Measurements from ENCODE around the gene CRTAC1. TPM values are rescaled to one million over a fixed set of nuclear protein-coding genes. Genes with fewer than 3 reads are reported as not detected.

Gene CRTAC1
- total and polyA plus RNA-seq, 2 experiments from 2014 or later = 0.47 to 1.2 TPM

- no peaks in the 10 kb centered on the region for H3K27me3 ChIP-seq (ENCODE audit: insufficient read depth)
- no peak overlapping the region for H3K27ac Mint-ChIP-seq
- H3K27ac ChIP-seq (ENCODE audit: low read depth) = no peak overlapping the region
- no peaks in the 10 kb centered on the region for H3K4me1 Mint-ChIP-seq
- H3F3A ChIP-seq (replicated peaks; ENCODE audit: low read depth) = no peaks in the 10 kb centered on the region
- no peak overlapping the region for H3K4me3 Mint-ChIP-seq
- no peaks in the 10 kb centered on the region for H3K9me2 ChIP-seq (ENCODE audit: insufficient read depth)
- H3K36me3 Mint-ChIP-seq (ENCODE audit: low read depth) = no peaks in the 10 kb centered on the region
- DNase-seq (ENCODE audit: low spot score) (no peak), ATAC-seq (no peak)
- no peaks in the 10 kb centered on the region for H3K4me1 ChIP-seq (ENCODE audit: insufficient read depth)
- H3K4me3 ChIP-seq = no peak overlapping the region
- peaks cover 6% of the 10 kb centered on the region for H4K20me1 ChIP-seq (replicated peaks; ENCODE audit: insufficient read depth)
- H3K36me3 ChIP-seq (ENCODE audit: insufficient read depth) = no peaks in the 10 kb centered on the region
- H3K9me3 Mint-ChIP-seq = no peaks in the 10 kb centered on the region
- TF ChIP-seq REST (IDR thresholded peaks at IDR 0.05; ENCODE audit: unreplicated experiment) (no peak), CREB1 (CRISPR knock-in tag; IDR thresholded peaks at IDR 0.05; ENCODE audit: low read depth) (no peak), ZNF114 (CRISPR knock-in tag; IDR thresholded peaks at IDR 0.05) (no peak), NANOG (IDR thresholded peaks at IDR 0.05; ENCODE audit: borderline replicate concordance) (no peak)
- no peaks in the 10 kb centered on the region for H3K79me2 ChIP-seq (replicated peaks; ENCODE audit: insufficient read depth)
- H3K4me2 ChIP-seq = no peak overlapping the region
- H3K27me3 Mint-ChIP-seq (ENCODE audit: insufficient read depth, low read depth, poor library complexity) = peaks cover 6% of the 10 kb centered on the region
- no peak overlapping the region for H2AFZ ChIP-seq
Observed at GRCh38 chr10:98076086-98076485, 45.7 kb upstream of the CRTAC1 start.

- Histone ChIP-seq H4K20me1 (replicated peaks; ENCODE audit: insufficient read depth) (peaks cover 6% of the 10 kb centered on the region), H3K27ac (ENCODE audit: low read depth) (no peak overlapping the region), H3K4me1 (ENCODE audit: insufficient read depth) (no peaks in the 10 kb centered on the region), H3K27me3 (ENCODE audit: insufficient read depth) (no peaks in the 10 kb centered on the region), H3K79me2 (replicated peaks; ENCODE audit: insufficient read depth) (no peaks in the 10 kb centered on the region), H3F3A (replicated peaks; ENCODE audit: low read depth) (no peaks in the 10 kb centered on the region), H2AFZ (no peak overlapping the region), H3K4me3 (no peak overlapping the region), H3K36me3 (ENCODE audit: insufficient read depth) (no peaks in the 10 kb centered on the region), H3K4me2 (no peak overlapping the region), H3K9me2 (ENCODE audit: insufficient read depth) (no peaks in the 10 kb centered on the region)
- DNase-seq (ENCODE audit: low spot score) (peak; percentile 42), ATAC-seq (peak; percentile 40; the same call in 2 of the 3 replicates)
- Mint-ChIP-seq H3K4me3 (no peak overlapping the region), H3K36me3 (ENCODE audit: low read depth) (no peaks in the 10 kb centered on the region), H3K4me1 (no peaks in the 10 kb centered on the region), H3K27ac (no peak overlapping the region), H3K9me3 (no peaks in the 10 kb centered on the region), H3K27me3 (ENCODE audit: insufficient read depth, low read depth, poor library complexity) (peaks cover 4% of the 10 kb centered on the region)
- TF ChIP-seq REST (IDR thresholded peaks at IDR 0.05; ENCODE audit: unreplicated experiment) (peak; percentile 78), ZNF462 (CRISPR knock-in tag; IDR thresholded peaks at IDR 0.05) (no peak)
Observed at GRCh38 chr10:98074315-98074911, 44.0 kb upstream of the CRTAC1 start.

Data from GM23338 (cell line).